DMS153 (cell line): ENCODE results near the gene WWC2.

Experiments used
- DNase-seq: peaks from one replicate; lab custom pipeline; 2025; lab: John Stamatoyannopoulos, UW

The WWC2 gene

DNA sequence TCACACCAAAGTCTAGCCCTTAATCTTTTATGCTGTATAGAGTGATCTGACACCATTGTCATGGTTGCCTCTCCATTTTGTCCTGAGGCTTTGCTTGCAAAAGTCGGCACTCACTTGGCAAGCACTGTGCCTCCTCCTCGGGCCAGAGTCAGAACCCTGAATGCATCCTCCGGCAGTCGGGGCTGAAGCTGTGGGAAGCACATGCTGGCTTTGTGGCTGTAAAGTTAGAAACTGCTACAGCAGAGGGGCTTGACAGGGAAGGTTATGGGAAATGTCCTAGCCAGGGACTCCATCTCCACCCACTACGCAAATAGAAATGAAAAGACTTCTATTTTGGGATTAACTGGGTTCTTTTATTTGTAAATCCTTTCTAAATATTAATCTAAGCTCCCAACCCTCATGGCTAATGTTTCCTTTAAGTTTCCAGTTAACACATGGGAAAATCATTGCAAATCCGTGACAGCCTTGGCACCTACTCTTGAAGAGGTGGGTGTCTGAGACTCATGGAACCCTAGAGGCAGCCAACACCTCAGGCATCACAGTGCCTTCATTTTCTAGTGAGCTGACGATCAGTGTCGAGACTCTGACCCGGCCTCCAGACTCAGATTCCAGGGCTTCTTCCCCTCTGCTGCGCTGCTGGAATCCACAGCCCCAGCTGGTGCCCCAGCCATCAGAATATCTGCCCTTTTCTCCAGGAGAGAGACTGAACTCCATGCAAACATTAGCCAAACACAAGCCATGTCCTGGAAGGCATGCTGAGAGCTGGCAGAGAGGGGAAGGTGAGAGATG is 231.1 kb downstream of the WWC2 start:
- no peak for DNase-seq

DNA sequence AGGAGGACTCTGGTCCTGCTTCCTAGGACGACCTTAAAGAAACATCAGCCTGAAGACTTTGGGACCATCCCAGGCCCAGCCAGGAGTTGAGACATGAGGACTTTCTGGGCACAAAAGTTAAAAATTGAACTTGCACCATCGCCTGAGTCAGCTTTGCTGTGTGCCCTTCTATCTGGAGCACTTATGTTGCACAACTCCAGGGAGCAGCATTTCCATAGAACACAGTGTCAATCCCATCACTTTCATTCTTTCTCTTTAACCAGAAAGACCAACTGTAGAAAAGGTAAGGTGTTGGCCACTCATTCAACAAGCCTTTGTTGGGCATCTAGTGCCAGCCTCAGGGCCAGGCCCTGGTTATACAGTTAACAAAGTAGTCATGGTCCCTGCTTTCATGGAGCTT is 231.8 kb downstream of the WWC2 start:
- DNase-seq, result no peak

DNA sequence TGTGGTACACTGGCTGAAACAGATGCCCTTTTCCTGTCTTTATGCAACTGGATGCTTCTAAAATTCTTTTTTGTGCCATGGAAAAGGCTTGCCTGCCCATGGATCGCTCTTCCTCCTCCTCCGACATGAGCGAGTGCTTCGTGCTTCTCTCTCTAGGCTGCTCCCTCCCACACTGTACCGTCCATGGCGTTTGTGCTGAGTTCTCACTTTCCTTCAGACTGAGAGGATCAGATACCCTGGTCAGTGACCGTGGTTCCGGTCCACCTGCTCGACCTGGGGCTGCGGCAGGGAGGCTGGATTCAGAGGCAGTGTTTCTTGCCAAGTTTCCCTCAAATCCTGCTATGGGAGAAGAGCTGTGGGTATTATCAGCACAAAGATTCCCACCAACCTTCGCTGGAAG is 233.4 kb downstream of the WWC2 start:
- no peak for DNase-seq

- no peak for DNase-seq
These were observed 234.1 kb downstream of the WWC2 start for GRCh38 chr4:183333202-183333601.

DNA sequence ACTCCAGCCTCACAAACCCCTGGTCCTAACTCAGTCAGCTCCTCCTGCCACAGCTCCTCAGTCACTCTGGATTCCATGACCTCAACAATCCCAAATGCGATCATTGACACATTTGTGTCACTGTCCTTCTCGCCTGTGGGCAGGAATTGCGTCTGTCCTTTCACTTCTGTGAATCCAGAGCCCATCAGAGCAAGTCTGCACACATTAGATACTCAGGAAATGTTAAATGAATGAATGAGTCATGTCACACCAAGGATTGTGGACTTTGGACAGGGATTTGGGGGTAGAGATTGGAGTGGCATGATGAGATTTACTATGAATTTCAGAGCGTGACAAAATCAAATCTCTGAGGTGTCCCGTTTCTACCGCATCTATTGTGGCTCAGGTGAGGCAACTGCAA is 234.9 kb downstream of the WWC2 start:
- peak; percentile 12 for DNase-seq

DNA sequence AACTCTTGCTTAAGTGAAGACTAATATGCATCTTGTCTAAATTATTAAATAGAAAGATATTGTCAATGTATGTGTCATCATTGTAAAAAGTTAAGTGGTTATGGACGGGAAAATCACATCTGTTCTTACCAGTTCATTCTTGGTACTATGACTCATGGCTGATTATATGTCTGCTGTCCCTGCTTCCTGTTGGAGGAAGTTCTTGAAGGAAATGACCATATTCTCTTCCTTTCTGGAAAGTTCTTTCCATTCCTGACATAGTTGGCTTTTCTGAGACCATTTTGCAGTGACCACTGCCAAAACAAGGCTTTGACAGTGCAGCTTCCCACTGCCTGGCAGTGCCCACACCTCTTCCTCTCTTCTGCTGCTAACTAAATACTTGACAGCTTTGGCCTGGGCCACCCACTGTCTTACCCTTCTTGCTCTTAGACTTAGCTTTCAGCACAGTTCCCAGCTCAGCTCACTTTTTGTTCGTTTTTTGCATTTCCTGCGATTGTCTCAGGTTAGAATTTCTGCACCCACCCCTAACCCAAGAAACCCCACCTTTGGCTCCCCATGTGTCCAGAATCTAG is 236.4 kb downstream of the WWC2 start:
- DNase-seq, result no peak

DNA sequence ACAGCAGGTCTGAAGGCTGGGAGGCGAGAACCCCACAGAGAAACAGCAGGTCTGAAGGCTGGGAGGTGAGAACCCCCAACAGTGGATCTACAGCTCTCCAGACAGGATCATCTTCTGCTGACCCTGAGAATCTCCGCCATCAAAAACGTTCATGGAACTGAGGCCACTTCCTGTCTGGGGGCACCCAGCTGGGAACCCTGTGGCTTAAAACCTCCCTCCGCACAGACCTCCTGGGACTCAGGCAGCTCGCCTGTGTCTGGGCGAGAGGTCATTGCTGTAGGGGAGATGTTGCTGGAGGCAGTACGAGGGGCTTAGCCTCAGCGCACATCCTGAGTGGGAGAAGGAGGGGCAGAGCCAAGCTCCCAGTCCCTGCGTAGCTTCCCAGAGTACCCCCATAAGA is 238.3 kb downstream of the WWC2 start:
- no peak for DNase-seq

DNA sequence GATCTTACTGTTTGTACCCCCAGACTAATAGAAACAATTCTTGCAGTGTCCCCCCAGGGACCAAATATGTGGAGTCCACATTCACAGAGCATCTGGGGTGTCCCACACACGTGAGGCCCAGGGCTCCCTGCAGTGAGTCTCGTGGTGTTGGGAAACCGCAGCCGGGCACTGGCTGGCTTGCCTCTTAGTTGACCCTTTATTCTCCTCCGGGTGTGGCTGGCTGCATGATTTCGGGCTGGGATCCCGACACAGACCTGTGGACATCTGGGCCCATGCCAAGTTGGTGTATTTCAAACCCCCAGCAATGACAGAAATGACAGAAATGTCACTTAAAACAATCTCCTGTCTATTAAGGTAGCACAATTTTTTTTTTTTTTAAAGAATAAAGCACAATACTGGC is 238.8 kb downstream of the WWC2 start:
- DNase-seq, result no peak

DNA sequence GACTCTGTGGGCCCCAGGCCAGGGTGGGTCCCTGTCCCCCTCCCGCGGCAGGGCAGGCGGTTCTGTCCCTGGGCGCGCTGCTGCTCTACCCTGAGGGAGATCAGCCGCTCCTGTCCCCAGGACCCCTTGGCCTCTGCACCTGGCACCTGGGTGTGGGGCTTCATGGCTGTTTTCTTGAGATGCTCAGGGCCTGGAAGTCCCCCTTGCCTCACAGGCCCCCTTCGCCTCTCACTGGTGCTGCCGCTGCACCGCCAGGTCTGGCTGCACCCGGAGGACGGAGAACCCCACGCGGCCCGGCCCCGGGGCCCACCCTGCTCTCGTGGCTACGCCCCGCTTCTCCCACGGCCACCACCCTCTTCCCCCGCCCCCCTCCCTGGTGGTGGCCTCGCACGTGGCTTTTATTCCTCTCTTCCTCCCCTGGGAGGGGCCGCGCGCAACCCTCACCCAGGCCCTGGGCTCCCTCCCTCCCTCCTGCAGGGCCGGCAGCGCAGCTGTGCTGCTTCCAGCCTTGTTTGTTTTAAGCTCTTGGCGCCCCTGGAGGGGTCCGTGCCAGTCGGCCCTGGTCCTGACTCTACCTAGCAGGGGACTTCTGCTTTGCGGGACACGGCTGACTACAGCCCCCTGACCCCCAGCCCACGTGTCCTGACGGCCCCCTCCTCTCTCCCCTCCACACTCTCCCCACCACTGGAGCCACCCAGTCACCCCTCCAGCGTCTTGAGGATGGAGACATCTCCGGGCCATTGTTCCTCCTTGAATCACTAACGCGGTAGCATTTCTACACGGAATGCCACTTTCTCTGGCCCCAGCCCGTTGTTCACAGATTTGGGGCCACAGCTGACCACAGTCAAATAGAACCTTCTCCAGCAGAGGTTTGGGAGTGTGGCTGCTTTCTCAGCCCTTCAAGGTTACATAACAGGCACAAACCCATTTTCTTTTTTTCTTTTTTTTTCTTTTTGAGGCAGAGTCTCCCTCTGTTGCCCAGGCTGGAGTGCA is 243.8 kb downstream of the WWC2 start:
- DNase-seq, result no peak

- DNase-seq, result no peak
These were observed 244.7 kb downstream of the WWC2 start for GRCh38 chr4:183343730-183344129.

DNA sequence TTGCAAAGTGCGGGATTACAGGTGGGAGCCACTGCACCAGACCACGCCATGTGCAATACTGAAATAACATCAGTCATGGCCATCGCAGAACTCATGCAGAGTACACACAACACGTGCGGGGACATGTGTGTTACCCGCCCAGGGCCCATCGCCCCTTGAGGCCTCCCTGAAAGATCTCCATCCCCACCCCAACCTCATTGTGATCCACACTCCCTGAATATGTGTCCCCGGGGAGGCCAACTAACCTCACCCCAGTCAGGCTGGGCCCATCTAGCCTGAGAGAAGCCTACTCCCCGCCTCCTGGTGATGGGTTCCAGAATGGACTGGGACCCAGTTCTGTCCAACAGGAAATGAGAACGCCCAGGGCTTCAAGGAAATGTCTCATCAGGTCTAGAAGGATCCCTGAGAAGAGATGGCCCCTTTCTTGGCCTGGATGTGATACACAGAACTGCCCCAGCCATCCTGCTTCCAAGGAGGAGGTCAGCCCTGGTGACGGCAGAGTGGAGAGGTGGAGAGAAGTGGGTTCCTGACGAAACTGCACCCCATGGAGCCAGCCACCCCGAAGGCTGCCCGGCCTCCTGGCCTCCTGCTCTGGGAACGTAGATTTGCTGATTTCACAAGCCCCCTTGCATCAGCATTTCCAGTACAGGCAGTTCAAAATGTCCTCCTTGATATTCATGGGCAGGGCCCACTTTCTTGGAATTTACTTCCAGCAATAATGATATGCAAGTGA is 245.6 kb downstream of the WWC2 start:
- no peak for DNase-seq

- no peak for DNase-seq
These were observed 246.2 kb downstream of the WWC2 start for GRCh38 chr4:183345261-183345660.

DNA sequence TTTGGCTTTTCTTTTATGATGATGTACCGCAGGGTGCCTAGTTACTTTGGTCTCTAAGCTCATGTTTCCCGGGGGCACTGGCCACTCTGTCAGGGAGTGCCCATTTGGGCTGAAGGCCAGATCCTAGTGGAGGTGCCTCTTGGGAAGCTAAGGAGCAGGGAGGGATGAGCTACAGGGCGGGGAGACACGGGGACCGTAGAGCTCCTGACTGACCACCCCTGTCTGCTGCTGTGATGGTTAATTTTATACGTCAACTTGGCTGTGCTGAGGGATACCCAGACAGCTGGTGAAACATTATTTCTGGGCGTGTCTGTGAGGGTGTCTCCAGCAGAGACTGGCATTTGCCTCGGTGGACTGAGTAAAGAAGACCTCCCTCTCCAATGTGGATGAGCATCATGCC is 248.1 kb downstream of the WWC2 start:
- no peak for DNase-seq

- DNase-seq, result no peak
These were observed 248.5 kb downstream of the WWC2 start for GRCh38 chr4:183347566-183347965.

DNA sequence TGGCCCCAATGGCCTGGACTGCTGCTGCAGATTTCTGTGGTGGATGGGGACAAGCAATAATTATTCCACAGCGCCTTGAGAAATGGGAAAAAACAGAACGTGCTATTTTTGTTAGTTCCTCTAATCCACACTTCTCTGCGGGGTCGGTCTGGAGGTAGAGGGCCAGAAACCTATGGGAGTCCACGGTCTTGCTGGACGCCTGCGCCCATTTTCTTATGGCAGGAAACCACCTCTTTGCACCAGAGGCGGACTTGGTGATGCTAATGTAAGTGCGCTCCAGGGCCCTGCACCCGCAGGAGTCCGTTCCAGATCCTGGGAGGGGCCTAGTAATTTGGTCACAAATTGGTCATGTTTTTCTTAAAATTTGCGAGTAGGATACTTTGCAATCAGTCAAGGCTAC is 249.1 kb downstream of the WWC2 start:
- no peak for DNase-seq

DNA sequence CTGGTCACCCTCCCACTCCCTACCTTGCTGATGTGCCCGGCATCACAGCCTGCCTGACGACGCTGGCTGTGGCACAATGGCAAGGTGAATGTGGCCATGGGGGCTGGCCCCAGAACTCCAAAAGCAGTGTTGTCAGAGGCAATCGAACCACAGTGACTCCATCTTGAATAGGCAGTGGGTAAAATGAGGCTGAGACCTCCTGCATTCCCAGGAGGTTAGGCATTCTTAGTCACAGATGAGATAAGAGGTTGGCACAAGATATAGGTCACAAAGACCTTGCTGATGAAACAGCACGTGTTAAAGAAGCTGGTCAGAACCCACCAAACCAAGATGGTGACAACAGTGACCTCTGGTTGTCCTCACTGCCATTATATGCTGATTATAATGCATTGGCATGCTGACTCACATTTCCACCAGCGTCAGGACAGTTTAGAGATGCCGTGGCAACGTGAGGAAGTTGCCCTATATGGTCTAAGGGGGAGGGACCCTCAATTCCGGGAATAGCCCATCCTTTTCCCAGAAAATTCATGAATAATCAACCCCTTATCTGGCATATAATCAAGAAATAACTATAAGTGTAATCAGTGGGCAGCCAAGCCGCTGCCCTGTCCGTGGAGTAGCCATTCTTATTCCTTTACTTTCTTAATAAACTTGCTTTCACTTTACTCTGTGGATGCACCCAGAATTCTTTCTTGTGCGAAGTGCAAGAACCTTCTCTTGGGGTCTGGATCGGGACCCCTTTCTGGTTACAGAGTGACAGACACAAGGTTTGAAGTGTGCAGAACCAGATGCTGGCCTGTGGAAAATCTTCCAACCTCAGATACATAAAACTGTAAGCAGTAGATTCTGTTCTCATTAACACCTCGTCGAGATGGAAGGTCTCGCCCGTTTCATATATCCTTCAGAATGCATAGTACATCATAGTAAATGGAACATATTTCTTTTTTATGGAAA is 249.9 kb downstream of the WWC2 start:
- DNase-seq, result no peak

DNA sequence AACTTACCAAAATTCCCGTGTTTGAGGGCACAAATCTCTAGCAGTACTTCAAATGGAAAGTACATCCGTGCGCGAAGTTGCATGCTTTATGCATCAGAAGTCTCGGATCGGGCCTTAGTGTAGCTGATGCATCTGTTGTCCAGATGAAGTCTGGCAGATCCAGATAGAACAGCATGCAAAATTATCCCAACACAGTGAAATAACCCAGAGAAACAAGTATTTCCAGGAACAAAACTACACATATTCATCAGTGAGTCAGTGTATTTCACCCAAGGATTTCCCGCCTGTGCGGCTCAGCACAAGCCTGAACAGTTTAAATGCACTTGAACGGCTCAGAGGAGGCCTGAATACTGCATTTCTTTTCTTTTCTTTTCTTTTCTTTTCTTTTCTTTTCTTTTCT is 250.6 kb downstream of the WWC2 start:
- DNase-seq, result no peak

DNA sequence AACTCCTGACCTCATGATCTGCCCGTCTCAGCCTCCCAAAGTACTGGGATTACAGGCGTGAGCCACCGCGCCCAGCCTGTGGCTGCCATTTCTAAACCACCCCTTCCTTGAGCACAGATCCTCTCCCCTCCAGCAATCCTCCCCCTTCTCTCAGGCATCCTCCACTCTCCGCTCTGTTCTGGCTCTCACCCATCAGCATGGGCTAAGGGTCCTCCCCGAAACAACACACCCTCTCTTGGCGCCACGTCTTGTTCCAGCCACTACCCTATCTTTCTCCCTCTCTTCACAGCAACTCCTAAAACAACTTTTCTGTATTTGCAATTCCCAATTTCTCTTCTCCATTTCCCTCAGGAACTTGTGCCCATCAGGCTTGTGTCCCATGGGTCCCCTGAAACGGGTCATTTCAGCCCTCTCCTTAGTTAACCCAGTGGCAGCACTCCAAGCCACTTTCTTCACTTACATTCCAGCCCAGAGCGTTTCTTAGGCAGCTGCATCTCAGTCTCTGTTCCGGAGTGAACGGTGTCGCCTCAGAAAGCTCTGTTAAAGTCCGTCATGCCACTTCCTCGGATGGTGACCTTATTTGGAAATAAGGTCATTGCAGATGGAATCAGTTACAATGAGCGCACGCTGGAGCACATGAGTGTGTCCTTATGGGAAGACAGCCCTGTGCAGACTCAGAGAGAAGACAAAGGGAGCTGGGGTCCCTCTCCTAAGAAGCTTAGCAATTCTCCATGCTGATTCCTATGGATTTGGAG is 251.4 kb downstream of the WWC2 start:
- DNase-seq, result no peak

GRCh38 chr4:183352546-183352945 is 253.5 kb downstream of the WWC2 start:
- DNase-seq, result no peak

GRCh38 chr4:183353557-183353956 is 254.5 kb downstream of the WWC2 start:
- DNase-seq, result no peak
